ENCODE results near the gene KCTD13. TPM values are rescaled to one million over a fixed set of nuclear protein-coding genes. Genes with fewer than 3 reads are reported as not detected.

KCTD13 gene
- total and polyA plus RNA-seq, 9 donors: 4.3 to 18.8 (median 12.2) TPM

DNA sequence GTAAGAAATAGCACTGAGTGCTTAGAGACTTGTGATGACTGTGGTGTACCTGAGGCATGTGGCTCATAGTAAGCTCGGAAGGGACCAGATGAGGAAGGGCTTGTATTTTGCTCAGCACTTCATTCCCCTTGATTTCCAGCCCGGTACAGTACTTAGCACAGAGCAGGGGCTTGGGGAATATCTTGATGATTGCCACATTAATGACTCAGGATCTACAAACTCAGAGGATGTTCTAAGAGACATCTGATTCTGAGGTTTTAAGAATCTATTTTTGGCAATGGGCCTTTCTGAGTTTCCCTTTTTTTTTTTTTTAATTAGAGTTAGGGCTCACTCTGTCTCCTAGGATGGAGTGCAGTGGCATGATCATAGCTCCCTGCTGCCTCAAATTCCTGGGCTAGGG, 16.6 kb downstream of the KCTD13 start:
- Histone ChIP-seq H3K27me3 (ENCODE audit: control insufficient read depth, insufficient read depth, low read length) (no peaks in the 10 kb centered on the region), H3K36me3 (ENCODE audit: control insufficient read depth, insufficient read depth, low read length) (peaks cover 4% of the 10 kb centered on the region), H3K4me1 (ENCODE audit: control insufficient read depth, insufficient read depth, low read length) (no peaks in the 10 kb centered on the region), H3K9me3 (replicated peaks; ENCODE audit: control insufficient read depth, low read depth, low read length) (no peaks in the 10 kb centered on the region), H3K4me3 (ENCODE audit: low read length) (no peak overlapping the region), H3K27ac (ENCODE audit: low read length) (no peak overlapping the region)
- WGBS (ENCODE audit: insufficient coverage): 50% methylated on average over 1 of the region's 2 CpGs
- no peak for DNase-seq

- H3K4me1 ChIP-seq (ENCODE audit: control insufficient read depth, insufficient read depth, low read length): no peaks in the 10 kb centered on the region
- no peak for DNase-seq
- no peak overlapping the region for H3K4me3 ChIP-seq (ENCODE audit: low read length)
- no peaks in the 10 kb centered on the region for H3K9me3 ChIP-seq (replicated peaks; ENCODE audit: control insufficient read depth, low read depth, low read length)
- no CpG with 5 or more reads among the region's 2 CpGs for WGBS (ENCODE audit: insufficient coverage)
- no peak overlapping the region for H3K27ac ChIP-seq (ENCODE audit: low read length)
- no peaks in the 10 kb centered on the region for H3K27me3 ChIP-seq (ENCODE audit: control insufficient read depth, insufficient read depth, low read length)
- no peaks in the 10 kb centered on the region for H3K36me3 ChIP-seq (ENCODE audit: control insufficient read depth, insufficient read depth, low read length)
Observed at GRCh38 chr16:29908719-29909220, 17.3 kb downstream of the KCTD13 start.

DNA sequence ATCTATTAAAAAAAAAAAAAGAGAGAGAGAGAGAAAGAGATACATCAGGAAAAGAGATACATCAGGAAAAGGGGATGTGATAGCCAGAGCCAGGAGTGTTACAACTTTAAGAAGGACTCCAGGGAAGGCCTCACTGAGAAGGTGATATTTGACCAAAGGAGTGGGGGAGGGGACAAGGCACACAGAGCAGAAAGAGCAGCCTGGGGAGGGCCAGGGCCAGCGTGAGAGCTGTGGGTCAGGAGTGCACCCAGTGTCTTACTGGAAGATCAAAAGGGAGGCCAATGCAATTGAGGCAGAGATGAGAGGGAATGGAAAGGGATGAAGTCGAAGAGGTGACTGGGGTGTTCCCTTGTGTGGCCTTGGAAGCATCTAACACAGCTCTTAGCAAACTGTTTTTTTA, 18.1 kb downstream of the KCTD13 start:
- Histone ChIP-seq H3K27me3 (ENCODE audit: control insufficient read depth, insufficient read depth, low read length) (no peaks in the 10 kb centered on the region), H3K4me3 (ENCODE audit: low read length) (no peak overlapping the region), H3K27ac (ENCODE audit: low read length) (no peak overlapping the region), H3K36me3 (ENCODE audit: control insufficient read depth, insufficient read depth, low read length) (no peaks in the 10 kb centered on the region), H3K9me3 (replicated peaks; ENCODE audit: control insufficient read depth, low read depth, low read length) (no peaks in the 10 kb centered on the region), H3K4me1 (ENCODE audit: control insufficient read depth, insufficient read depth, low read length) (no peaks in the 10 kb centered on the region)
- 33% methylated on average over 1 of the region's 2 CpGs for WGBS (ENCODE audit: insufficient coverage)
- no peak for DNase-seq

DNA sequence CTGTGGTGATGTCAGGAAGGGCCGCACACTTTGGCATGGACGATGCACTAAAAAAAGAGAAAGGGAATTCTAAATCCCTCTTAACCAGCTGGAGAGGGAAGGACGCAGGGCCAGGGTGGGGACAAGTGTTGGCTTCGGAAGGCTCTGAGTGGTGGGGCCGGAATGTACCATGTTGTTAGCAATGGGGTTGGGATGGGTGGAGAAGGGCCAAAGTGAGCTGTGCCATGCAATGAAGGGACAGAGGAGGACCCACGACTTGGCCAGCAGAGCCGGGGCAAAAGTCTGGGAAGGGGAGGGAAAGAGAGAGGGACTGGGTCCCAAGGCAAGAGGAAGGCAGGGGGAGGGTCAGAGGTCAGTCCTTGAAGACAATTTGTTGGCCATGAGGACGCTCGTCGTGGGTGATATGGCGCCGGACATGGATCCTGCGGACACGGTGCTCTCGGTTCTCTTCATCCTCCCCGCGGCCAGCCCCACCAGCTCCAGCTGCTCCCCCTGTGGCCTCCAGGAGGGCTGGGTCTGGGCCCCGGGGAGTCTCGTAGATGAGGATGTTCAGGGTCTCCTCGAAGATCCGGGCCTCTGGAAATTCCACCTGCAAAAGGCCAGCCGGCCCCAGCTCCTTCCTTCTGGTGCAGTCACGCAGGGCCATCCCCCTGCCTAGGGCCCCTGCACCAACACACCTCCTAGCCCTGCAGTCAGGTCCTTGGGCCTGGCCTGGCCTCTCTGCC, 19.3 kb downstream of the KCTD13 start:
- no peaks in the 10 kb centered on the region for H3K4me1 ChIP-seq (ENCODE audit: control insufficient read depth, insufficient read depth, low read length)
- DNase-seq: no peak
- no peak overlapping the region for H3K27ac ChIP-seq (ENCODE audit: low read length)
- WGBS (ENCODE audit: insufficient coverage): 83% methylated on average over 20 of the region's 23 CpGs
- H3K4me3 ChIP-seq (ENCODE audit: low read length): no peak overlapping the region
- H3K36me3 ChIP-seq (ENCODE audit: control insufficient read depth, insufficient read depth, low read length): no peaks in the 10 kb centered on the region
- peaks cover 5% of the 10 kb centered on the region for H3K27me3 ChIP-seq (ENCODE audit: control insufficient read depth, insufficient read depth, low read length)
- no peaks in the 10 kb centered on the region for H3K9me3 ChIP-seq (replicated peaks; ENCODE audit: control insufficient read depth, low read depth, low read length)

DNA sequence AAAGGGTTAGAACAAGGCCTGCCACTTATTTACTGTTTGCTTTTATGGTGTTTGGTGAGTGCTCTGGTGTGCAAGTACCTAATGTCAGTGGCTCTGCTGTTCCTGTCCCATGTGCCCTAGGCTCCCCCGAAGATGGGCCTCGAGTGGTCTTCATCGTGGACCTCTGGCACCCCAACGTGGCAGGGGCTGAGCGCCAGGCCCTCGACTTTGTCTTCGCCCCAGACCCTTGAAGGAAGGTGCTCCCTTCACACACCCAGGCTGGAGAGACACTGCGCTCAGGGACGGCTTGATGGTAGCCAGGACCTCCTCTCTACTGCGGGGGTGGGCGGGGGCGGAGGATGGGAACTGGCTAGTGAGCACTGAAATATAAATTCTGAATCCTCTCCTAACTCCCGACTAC, 20.4 kb downstream of the KCTD13 start:
- no peaks in the 10 kb centered on the region for H3K9me3 ChIP-seq (replicated peaks; ENCODE audit: control insufficient read depth, low read depth, low read length)
- DNase-seq: no peak
- no peak overlapping the region for H3K27ac ChIP-seq (ENCODE audit: low read length)
- 100% methylated on average over 3 of the region's 13 CpGs for WGBS (ENCODE audit: insufficient coverage)
- H3K4me3 ChIP-seq (ENCODE audit: low read length): no peak overlapping the region
- H3K4me1 ChIP-seq (ENCODE audit: control insufficient read depth, insufficient read depth, low read length): peaks cover 2% of the 10 kb centered on the region
- peaks cover 15% of the 10 kb centered on the region for H3K27me3 ChIP-seq (ENCODE audit: control insufficient read depth, insufficient read depth, low read length)
- H3K36me3 ChIP-seq (ENCODE audit: control insufficient read depth, insufficient read depth, low read length): no peaks in the 10 kb centered on the region

DNA sequence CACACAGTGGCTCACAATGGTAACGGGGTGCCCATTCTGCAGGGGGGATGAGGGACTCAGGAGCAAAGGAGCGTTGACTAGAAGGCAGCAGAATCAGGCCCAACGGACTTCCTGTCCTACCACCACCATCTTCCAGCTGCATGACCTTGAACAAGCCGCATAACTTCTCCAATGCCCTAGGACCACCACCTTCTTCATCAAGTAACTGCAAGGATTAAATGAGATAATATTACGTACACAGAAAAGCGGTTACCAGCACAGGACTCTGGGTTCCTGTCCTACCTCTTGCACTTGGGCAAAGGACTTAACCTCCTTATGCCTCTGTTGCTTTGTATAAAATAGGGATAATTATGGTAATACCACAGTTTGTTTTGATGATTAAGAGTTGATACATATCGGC, 21.1 kb downstream of the KCTD13 start:
- peaks cover 18% of the 10 kb centered on the region for H3K27me3 ChIP-seq (ENCODE audit: control insufficient read depth, insufficient read depth, low read length)
- WGBS (ENCODE audit: insufficient coverage): 94% methylated on average over 3 of the region's 7 CpGs
- no peak for DNase-seq
- H3K4me3 ChIP-seq (ENCODE audit: low read length): no peak overlapping the region
- H3K9me3 ChIP-seq (replicated peaks; ENCODE audit: control insufficient read depth, low read depth, low read length): no peaks in the 10 kb centered on the region
- H3K36me3 ChIP-seq (ENCODE audit: control insufficient read depth, insufficient read depth, low read length): no peaks in the 10 kb centered on the region
- no peak overlapping the region for H3K27ac ChIP-seq (ENCODE audit: low read length)
- peaks cover 6% of the 10 kb centered on the region for H3K4me1 ChIP-seq (ENCODE audit: control insufficient read depth, insufficient read depth, low read length)

GRCh38 chr16:29903590-29903989, 22.4 kb downstream of the KCTD13 start:
- Histone ChIP-seq H3K36me3 (ENCODE audit: control insufficient read depth, insufficient read depth, low read length) (no peaks in the 10 kb centered on the region), H3K27ac (ENCODE audit: low read length) (no peak overlapping the region), H3K4me1 (ENCODE audit: control insufficient read depth, insufficient read depth, low read length) (peaks cover 11% of the 10 kb centered on the region), H3K27me3 (ENCODE audit: control insufficient read depth, insufficient read depth, low read length) (peaks cover 29% of the 10 kb centered on the region), H3K9me3 (replicated peaks; ENCODE audit: control insufficient read depth, low read depth, low read length) (no peaks in the 10 kb centered on the region), H3K4me3 (ENCODE audit: low read length) (no peak overlapping the region)
- no peak for DNase-seq
- WGBS (ENCODE audit: insufficient coverage): 50% methylated on average over 4 of the region's 4 CpGs

DNA sequence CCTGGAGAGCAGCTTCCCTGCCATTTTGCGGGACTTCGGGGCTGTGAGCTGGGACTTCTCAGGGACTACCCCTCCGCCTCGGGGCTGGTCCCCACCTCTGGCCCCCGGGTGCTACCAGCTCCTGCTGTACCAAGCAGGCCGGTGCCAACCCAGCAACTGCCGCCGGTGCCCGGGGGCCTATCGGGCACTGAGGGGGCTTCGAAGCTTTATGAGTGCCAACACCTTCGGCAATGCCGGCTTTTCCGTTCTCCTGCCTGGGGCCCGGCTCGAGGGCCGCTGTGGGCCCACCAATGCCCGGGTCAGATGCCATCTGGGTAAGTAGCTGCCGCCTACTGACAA, 24.4 kb downstream of the KCTD13 start:
- no peak overlapping the region for H3K4me3 ChIP-seq (ENCODE audit: low read length)
- no peak for DNase-seq
- no peaks in the 10 kb centered on the region for H3K9me3 ChIP-seq (replicated peaks; ENCODE audit: control insufficient read depth, low read depth, low read length)
- H3K36me3 ChIP-seq (ENCODE audit: control insufficient read depth, insufficient read depth, low read length): no peaks in the 10 kb centered on the region
- H3K27ac ChIP-seq (ENCODE audit: low read length): no peak overlapping the region
- 84% methylated on average over 19 of the region's 19 CpGs for WGBS (ENCODE audit: insufficient coverage)
- H3K27me3 ChIP-seq (ENCODE audit: control insufficient read depth, insufficient read depth, low read length): peaks cover 43% of the 10 kb centered on the region
- H3K4me1 ChIP-seq (ENCODE audit: control insufficient read depth, insufficient read depth, low read length): peaks cover 11% of the 10 kb centered on the region

- H3K4me1 ChIP-seq (ENCODE audit: control insufficient read depth, insufficient read depth, low read length): peaks cover 11% of the 10 kb centered on the region
- H3K9me3 ChIP-seq (replicated peaks; ENCODE audit: control insufficient read depth, low read depth, low read length): no peaks in the 10 kb centered on the region
- H3K4me3 ChIP-seq (ENCODE audit: low read length): peak overlapping the region; percentile 34
- DNase-seq: no peak
- H3K36me3 ChIP-seq (ENCODE audit: control insufficient read depth, insufficient read depth, low read length): no peaks in the 10 kb centered on the region
- peaks cover 43% of the 10 kb centered on the region for H3K27me3 ChIP-seq (ENCODE audit: control insufficient read depth, insufficient read depth, low read length)
- H3K27ac ChIP-seq (ENCODE audit: low read length): no peak overlapping the region
- 33% methylated on average over 20 of the region's 31 CpGs for WGBS (ENCODE audit: insufficient coverage)
Observed at GRCh38 chr16:29900888-29901606, 25.0 kb downstream of the KCTD13 start.

DNA sequence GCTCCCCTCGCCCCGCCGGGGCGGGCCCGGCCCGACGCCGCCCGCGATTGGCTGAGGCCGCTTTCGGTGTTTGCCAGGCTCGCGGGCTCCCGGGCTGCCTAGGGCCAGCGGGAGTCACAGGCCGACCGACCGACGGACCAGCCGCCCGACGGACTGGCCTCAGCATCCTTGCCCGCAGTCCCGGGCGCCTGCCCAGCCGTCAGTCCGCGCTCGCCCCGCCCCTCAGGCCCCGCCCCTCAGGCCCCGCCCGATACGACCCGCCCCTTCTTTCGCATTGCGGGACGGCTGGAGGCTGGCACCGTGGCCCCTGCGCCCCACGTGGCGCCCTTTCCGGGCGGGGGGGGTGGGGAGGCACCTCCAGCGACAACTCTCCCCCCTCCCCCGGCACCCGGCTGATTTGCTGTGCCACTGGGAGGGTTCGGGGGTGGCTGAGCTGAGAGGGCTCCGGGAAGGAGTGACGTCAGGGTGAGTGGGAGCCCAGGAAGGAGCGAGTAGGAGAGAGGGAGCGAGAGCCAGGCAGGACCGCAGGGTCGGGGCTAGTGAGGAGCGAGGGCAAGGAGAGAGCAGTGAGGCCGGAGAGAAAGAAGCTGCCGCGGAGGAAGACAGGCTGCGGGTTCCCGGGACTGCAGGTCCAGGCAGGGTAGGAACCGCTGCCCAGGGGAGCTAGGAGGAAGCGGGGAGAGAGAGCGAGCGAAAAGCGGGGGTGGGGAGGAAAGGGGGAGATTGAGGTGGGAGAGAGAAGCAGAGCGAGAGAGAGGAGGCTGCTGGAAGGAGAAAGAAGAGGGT, 25.7 kb downstream of the KCTD13 start, which contains the start of gene ASPHD1:
Gene ASPHD1, plus strand, starts transcription at position 387 of the 786 bp plus-strand sequence. CDS start 484 bp downstream, outside the sequence.
- H3K27ac ChIP-seq (ENCODE audit: low read length): peak within 1 kb of the TSS; percentile 7
- peak; percentile 59 for DNase-seq
- H3K9me3 ChIP-seq (replicated peaks; ENCODE audit: control insufficient read depth, low read depth, low read length): no peaks in the 10 kb centered on the region
- H3K4me1 ChIP-seq (ENCODE audit: control insufficient read depth, insufficient read depth, low read length): peaks cover 11% of the 10 kb centered on the region
- H3K36me3 ChIP-seq (ENCODE audit: control insufficient read depth, insufficient read depth, low read length): no peaks in the 10 kb centered on the region
- peak within 1 kb of the TSS; percentile 34 for H3K4me3 ChIP-seq (ENCODE audit: low read length)
- H3K27me3 ChIP-seq (ENCODE audit: control insufficient read depth, insufficient read depth, low read length): peaks cover 43% of the 10 kb centered on the region
- under 1% methylated on average over 50 of the region's 67 CpGs for WGBS (ENCODE audit: insufficient coverage)
